ENCODE measurements around the gene CTBP2. TPM values are rescaled to one million over a fixed set of nuclear protein-coding genes. Genes with fewer than 3 reads are reported as not detected.
A peak's percentile ranks its signal among the peaks of the same experiment; 100 is the strongest.

Gene CTBP2
- polyA plus RNA-seq, 3 donors, result 91.1 to 100 (median 98.0) TPM

GRCh38 chr10:125048094-125048864, 112.1 kb downstream of the CTBP2 start:
- DNase-seq, result peak; percentile 83

- no peak for DNase-seq
Observed at GRCh38 chr10:125043841-125044658, 116.3 kb downstream of the CTBP2 start.

GRCh38 chr10:125041856-125042506, 118.4 kb downstream of the CTBP2 start:
- DNase-seq, result no peak

GRCh38 chr10:125039354-125039769, 121.0 kb downstream of the CTBP2 start:
- no peak for DNase-seq

- no peak for DNase-seq
Observed at GRCh38 chr10:125038637-125039036, 121.7 kb downstream of the CTBP2 start.

DNA sequence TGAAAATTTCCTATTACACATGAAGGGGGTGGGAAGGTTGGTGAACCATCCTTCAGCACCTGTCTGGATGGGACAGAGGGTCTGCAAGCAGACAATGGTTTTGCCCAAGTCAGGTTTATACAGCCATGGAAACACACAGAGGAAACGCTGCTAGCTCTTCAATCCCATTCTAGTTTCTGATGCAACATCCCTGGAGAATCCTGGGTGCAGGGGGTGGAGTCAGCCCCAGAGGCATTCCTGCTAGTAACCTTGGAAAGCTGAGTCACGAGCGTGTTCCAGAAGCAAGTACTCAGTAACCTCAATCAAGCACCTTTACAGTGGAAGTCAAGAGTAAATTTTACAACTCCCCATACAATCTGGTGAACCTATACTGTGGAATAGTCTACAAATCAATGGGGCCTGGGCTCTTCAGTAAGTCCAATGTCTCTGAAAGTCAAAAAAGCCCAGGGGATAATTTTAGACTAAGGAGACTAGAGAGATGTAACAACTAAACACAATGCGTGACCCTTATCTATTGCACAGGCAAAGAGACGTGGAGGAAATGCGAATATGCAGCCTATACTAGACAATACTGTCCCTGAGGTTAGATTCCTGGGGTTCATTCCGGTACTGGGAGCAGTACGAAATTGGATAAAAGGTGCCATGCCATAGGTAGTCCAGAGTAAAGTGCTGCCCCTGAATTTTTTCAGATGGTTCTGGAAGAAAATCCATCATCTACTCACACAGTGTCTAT, 123.1 kb downstream of the CTBP2 start:
- DNase-seq, result no peak

GRCh38 chr10:125035588-125036295, 124.6 kb downstream of the CTBP2 start:
- no peak for DNase-seq

DNA sequence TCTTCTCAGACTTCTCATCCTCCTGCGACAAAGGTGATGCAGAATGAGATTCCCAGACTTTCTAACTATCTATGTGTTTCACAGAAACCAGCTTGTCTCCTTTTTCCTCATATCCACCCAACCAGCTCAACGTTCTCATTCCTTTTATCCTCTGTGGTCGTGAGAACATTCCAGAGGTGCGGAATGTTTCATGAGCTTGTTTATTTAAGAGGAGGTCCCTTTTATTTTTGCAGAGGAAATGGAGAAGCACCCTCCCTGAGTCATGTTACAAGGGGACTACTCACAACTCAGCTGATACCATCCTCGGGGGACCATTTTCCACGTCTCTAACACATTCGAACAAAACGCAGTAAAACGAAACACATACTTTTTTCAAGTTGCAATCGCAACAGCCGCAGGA, 125.2 kb downstream of the CTBP2 start:
- DNase-seq, result no peak

DNA sequence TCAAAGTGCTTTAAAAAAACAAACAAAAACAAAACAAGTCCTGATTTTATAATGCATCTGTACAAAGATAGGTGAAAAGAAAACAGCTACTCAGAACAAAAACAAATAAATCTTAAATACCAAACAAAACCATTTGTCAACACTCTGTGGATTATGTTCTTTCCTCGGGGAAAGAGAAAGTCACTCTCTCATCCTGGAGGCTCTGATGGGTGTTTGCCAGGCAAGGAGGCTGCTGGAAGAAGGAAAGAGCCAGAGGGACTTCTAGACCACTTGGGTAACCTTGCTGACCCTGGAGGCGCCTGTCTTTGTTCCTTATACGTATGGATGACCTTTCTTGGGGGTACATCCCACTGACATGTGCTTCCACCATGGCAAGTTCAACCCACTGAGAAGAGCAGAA, 125.7 kb downstream of the CTBP2 start:
- DNase-seq, result no peak

GRCh38 chr10:125033146-125033924, 127.0 kb downstream of the CTBP2 start:
- no peak for DNase-seq

GRCh38 chr10:125032474-125033020, 127.8 kb downstream of the CTBP2 start:
- DNase-seq, result no peak

GRCh38 chr10:125030567-125031197, 129.7 kb downstream of the CTBP2 start:
- no peak for DNase-seq

DNA sequence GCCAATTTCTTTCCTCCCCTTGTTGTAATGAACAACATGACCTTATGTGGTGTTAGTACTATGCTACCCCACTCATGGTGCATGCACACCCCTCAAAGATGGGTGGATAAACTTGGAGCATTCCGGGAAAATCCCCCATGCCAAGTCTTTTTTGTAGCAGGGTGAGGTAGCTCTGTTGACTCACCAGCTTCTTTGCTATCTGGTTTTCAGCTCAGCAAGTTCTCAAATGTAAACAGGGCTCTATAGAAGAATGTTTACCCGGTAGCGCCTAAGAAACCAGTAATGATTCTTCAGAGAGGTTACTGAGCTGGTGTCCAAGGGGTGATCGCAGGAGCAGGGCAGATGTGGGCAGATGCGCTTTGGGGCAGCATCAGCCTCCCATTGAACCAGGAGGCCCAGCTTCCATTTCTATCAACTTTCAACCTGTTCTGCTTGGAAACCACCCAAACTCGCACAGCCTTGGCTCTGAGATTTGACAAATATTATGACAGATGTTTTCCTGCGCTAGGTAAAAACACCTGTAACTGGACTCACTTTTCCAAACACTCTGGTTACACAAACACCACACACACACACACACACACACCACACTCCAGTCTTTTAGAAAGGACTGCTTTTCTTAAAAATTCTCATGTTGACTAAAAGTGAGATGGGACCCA, 130.7 kb downstream of the CTBP2 start:
- no peak for DNase-seq

GRCh38 chr10:125027871-125028869, 132.2 kb downstream of the CTBP2 start:
- no peak for DNase-seq

DNA sequence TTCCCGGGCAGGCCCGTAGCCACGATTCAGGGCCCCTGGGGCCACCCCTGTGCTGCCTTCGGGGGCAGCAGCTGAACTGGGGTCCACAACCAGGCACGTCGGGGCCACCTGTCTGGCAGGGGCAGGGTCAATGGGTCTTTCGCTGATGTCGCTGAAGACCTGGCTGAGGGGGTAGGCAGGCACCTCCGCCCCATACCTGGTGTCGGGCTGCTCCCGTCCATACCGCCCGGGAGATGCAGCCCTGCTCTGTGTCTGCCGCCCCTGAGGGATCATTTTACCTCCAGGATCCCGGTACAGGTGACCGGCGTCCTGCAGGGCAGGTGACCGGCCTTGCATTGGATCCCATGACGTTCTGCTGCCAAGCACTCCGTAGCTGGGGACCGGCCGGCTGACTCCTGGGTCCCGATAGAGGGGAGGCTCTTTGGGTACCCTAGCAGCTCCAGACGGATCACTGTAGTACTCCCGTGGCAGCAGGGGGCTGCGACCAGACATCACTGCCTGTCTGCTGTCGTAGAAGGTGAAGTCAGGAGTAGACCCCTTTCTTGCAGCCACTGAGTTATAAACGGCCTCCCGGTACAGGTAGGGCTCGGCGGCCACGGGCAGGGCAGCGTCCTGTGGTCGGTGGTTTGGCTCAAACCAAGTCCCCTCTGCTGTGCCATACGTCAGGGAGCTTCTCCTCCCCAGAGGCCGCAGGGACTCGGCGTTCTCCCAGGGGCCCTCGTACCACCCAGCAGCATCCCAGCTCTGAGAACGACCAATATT, 133.2 kb downstream of the CTBP2 start:
- DNase-seq, result no peak

- no peak for DNase-seq
Observed at GRCh38 chr10:125026036-125026931, 134.1 kb downstream of the CTBP2 start.
